CD4-positive, alpha-beta T cell treated with Interleukin-6 at 100 ng/mL for 8 hours (primary cell): ENCODE measurements around the gene DIAPH3.

Experiments
- DNase-seq: peaks from one replicate; pipeline ENCODE4 v3.0.0-alpha.2; 2020; ENCODE audit warnings: mixed read lengths, low spot score

The DIAPH3 gene

DNA sequence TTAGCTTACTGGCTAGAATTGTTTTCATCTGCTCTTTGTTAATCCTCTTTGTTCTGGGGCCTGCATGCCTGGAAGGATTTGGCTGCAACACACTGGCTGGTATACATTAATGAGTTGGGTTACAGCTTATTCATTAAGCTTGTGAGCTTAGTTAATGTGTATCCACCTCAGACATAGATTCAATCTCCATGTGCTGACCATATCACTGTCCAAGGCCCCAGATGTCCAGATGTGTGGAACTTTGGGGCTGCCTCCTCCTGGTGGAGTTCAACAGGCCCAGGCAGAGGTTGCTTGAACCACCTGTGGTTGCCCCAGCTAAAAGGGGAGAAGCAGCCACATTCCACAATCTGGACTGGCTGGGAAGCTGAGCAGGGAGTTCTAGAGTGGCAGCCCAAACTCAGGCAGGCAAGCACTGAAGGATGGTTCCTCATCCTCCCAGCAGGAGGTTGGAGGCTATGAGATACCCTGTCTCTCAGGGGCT, 5.4 kb downstream of the DIAPH3 start:
- no peak for DNase-seq

GRCh38 chr13:60155978-60156377, 7.8 kb downstream of the DIAPH3 start:
- DNase-seq = no peak

DNA sequence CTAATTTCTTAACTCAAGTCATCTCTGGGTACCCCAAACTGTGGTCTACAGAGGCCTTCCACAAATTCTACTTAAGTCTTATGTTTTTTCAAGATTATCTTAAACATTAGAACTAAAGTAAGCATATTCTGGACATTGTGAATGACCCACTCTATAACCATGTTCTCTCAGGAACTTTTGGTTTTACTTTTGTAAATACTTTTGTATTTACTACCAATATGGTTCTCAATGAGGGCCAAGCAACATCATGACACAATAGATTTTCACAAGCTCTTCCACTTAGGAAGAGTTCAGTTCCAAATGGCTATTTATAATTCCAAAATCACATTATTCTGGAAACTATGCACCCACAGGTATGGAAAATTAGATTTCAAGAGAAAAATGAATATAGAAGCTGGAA, 10.8 kb downstream of the DIAPH3 start:
- no peak for DNase-seq

DNA sequence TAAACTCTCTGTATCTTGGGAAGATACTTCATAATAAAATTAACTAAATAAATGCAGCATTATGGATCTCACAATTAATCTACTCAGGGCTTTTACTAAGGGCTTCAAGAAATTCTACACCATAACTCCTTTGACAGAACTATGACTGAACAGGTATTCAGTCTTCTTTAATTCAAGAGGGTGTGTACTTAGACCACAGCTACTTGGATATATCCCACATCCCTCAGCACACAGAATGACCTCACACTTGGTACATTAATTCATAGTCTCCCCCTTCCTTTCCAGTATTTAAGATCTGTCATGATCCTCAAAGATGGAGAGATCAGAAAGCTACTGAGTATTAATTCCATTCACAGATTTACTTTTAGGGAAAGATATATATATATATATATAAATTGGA, 11.6 kb downstream of the DIAPH3 start:
- no peak for DNase-seq

- no peak for DNase-seq
These were observed 13.2 kb downstream of the DIAPH3 start for GRCh38 chr13:60150538-60150937.

GRCh38 chr13:60148918-60149317, 14.8 kb downstream of the DIAPH3 start:
- no peak for DNase-seq

GRCh38 chr13:60147361-60147760, 16.4 kb downstream of the DIAPH3 start:
- no peak for DNase-seq

DNA sequence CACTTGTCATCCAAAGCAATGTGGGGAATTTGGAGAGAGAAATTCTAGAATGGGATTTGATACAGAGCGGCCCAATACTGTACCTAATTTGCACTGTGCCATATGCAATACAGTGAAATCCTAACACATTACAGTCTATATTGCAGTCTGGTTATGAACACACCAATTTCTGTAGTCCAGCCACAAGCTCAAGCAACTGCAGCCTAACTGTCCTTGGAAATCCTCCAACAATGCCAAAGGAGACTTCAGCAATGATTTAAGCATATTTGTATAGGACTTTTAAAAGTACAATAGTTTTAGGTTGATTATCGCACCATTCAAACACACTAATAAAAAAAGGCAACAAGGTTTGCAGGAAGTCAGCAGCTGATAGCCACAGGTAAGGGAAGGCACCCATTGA, 17.3 kb downstream of the DIAPH3 start:
- DNase-seq = no peak

GRCh38 chr13:60143775-60144174, 20.0 kb downstream of the DIAPH3 start:
- DNase-seq = no peak

- DNase-seq = no peak
These were observed 24.5 kb downstream of the DIAPH3 start for GRCh38 chr13:60139272-60139671.

GRCh38 chr13:60138674-60139073, 25.1 kb downstream of the DIAPH3 start:
- DNase-seq = no peak

DNA sequence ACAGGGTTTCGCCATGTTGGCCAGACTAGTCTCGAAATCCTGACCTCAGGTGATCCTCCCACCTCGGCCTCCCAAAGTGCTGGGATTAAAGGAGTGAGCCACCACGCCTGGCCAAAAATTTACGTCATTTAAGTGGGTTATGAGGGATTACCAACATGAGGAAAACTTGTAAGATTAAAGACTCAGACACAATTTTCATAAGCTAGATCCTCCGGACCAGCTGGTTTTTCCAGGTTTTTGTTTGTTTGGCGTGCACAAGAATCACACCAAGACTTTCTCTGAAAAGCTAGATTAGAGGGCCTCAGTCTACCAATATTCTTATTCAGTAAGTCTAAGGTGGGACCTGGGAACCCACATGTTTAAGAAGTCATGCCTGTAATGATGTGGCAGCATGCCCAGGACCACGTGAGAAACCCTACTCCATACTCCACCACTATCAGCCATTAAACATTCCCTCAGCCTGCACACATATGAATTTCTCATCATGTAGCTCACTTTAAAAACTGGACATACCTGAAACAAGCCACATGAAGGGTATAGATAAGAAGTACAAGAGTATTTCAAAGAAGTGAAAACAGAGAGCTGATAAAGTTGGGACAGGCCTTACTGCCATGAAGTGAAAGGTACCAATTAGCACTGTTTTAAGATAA, 25.7 kb downstream of the DIAPH3 start:
- DNase-seq = no peak

DNA sequence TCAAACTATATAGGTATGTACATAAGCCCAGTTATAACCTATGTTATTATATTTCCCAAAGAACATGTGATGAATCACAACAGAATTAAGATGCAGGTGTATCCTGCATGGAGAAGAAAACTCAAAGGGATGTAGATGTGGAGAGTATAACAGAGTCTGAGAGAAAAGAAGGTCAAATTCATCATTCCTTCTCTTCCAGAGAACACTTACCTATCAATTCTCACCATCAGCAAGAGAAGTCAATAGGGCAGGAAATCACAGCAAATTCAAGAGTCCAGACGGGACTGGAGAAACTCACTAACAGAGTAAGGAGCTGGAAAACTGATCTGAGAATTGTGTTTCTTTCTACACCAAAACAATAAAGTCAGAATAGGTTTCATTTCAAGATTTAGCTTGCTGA, 28.4 kb downstream of the DIAPH3 start:
- no peak for DNase-seq

- no peak for DNase-seq
These were observed 29.4 kb downstream of the DIAPH3 start for GRCh38 chr13:60134376-60134775.

DNA sequence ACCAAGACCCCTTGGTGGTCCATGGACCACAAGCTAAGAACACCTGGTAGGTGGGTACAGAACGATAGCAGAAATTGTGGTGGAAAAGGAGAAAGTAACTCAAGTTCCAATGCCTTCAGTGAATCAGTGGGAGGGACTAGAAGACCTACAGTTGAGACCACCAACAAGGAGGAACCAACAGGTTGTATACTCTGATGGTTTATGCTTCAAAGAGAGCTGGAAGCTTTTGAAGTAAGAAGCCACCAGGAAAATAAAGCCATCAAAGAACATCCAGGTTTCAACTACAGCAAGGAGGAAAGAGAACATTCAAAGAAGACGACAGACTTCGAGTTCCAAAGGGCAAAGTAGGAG, 42.4 kb downstream of the DIAPH3 start:
- DNase-seq = no peak

DNA sequence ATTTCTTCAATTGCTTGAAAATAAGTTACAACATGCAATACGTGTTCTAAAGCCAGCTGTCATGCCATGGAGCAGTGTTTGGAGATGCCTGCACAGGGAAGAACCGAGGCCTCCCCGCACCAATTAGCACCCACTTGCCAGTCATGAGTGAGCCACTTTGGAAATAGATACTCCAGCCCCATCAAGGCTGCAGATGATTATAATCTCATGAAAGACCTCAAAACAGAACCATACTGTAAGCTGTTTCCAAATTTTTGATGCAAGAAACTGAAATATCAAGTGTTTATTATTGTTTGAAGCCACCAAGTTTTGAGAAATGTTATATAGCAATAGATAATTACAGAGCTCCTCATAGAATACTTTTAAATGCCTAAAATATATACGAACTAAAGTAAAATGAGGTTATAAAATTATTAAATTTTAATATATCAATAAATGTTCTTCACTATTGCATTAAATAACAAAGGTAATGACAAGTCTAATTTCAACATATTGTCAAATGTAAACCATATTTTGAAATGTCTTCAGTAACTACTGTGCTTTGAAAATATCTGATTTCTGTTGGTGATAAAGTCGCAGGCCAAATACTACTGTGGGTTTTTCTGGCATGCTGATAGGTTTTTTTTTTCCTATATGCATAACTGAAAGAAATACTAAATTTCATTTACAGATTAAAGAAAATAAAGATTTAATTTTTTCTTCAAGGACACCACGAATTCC, 43.0 kb downstream of the DIAPH3 start:
- no peak for DNase-seq

DNA sequence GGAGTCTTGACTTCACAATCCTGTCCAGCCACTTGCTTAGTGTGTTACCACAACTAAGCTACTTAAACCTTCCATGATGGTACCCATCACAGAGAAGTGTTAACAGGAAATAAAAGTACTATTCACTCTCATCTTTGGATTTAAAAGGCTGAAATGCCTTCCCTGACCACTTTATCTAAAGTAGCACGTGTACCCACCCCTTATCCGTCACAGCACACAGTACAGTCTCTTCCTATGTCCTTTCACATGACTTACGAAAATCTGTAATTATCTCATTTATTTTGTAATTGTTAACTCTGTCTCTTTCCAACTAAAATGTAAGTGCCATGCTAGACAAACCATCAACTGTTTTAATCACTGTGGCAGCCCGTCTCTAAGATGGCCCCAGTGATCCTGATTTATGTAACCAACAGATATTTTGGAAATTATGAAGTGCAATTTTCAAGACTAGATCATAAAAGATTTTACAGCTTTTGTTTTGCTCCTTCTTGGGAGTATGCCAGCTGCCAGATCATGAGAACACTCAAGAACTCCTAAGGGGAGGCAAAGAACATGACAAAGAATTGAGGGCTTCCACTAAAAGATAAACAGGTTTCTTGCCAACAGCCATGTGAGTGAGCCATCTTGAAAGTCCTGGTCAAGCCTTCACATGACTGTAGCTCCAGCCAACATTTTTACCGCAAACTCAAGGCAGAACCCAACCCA, 44.9 kb downstream of the DIAPH3 start:
- no peak for DNase-seq

- DNase-seq = no peak
These were observed 49.2 kb downstream of the DIAPH3 start for GRCh38 chr13:60114499-60115028.

DNA sequence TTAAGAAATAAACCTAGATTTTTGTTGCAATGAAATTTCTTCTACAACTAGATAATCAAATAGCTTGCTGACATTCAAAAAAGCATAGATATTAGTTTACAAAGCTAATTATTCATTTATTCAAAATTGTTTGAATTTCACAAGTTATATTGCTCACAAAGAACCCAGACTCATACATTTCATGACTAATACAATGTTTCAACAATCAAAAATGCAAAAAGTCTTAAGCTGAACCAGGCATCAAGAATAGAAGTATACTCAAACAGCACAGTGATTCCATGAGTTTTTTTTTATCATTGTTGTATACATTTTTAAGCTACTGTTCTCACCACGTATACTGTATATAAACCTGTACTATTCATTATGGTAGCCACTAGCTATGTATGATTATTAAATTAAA, 51.0 kb downstream of the DIAPH3 start:
- no peak for DNase-seq

- DNase-seq = no peak
These were observed 52.0 kb downstream of the DIAPH3 start for GRCh38 chr13:60111691-60112090.

DNA sequence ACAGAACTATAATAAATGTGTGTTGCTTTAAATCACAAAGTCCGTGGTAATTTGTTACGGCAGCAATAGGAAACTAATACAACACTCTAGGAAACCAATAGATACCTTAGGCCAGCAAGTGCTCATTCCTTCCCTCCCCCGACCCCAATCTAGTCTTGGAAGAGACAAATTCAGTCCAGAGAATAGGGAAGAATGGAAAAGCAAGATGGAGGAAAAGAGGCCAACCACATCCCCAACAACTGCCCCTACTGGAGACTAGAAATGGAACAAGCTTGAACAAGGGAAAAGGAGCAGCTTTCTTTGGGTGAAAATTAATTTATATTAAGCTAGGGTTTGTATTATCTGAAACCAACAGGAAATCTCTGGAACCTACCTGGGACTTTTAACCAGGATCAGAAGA, 54.4 kb downstream of the DIAPH3 start:
- no peak for DNase-seq

- no peak for DNase-seq
These were observed 55.1 kb downstream of the DIAPH3 start for GRCh38 chr13:60108589-60108988.
